ENCODE measurements around the gene TARDBP.

Gene TARDBP

GRCh38 chr1:10979483-10979920, 33.0 kb upstream of the TARDBP start:
- Histone ChIP-seq H3K18ac (ENCODE audit: low read length) (no peak overlapping the region), H3K36me3 (ENCODE audit: control insufficient read depth, insufficient read depth, low read length) (no peaks in the 10 kb centered on the region), H3K23ac (ENCODE audit: low read length) (no peak overlapping the region), H2BK15ac (replicated peaks; ENCODE audit: low read depth) (no peak overlapping the region), H3K56ac (ENCODE audit: low read length) (no peak overlapping the region), H3K4me3 (ENCODE audit: low read length) (no peak overlapping the region), H2AK5ac (ENCODE audit: low read length) (no peak overlapping the region), H3K9ac (ENCODE audit: low read length) (no peak overlapping the region), H4K8ac (ENCODE audit: low read depth, low read length) (no peak overlapping the region), H3K27me3 (ENCODE audit: insufficient read depth, low read length, poor library complexity) (no peaks in the 10 kb centered on the region), H3K79me2 (ENCODE audit: control insufficient read depth, insufficient read depth, low read length) (no peaks in the 10 kb centered on the region), H3K27ac (ENCODE audit: low read depth, low read length) (no peak overlapping the region), H4K5ac (ENCODE audit: low read length) (no peak overlapping the region), H2BK120ac (ENCODE audit: low read depth, low read length) (no peak overlapping the region), H3K79me1 (ENCODE audit: low read length) (no peaks in the 10 kb centered on the region), H2BK5ac (ENCODE audit: low read length) (no peak overlapping the region), H3K4me1 (ENCODE audit: control insufficient read depth, low read depth, low read length) (peaks cover 3% of the 10 kb centered on the region), H3K4me2 (ENCODE audit: low read length) (no peak overlapping the region), H3K4ac (ENCODE audit: low read depth, low read length) (no peak overlapping the region)
- no peak for DNase-seq
- WGBS (ENCODE audit: extremely low coverage, insufficient coverage, low lambda C conversion rate): no CpG with 5 or more reads among the region's 13 CpGs

GRCh38 chr1:10980094-10980577, 32.3 kb upstream of the TARDBP start:
- peaks cover 3% of the 10 kb centered on the region for H3K4me1 ChIP-seq (ENCODE audit: control insufficient read depth, low read depth, low read length)
- peak overlapping the region; percentile 29 for H3K4me2 ChIP-seq (ENCODE audit: low read length)
- no peaks in the 10 kb centered on the region for H3K27me3 ChIP-seq (ENCODE audit: insufficient read depth, low read length, poor library complexity)
- H3K9ac ChIP-seq (ENCODE audit: low read length): no peak overlapping the region
- peak overlapping the region; percentile 50 for H3K56ac ChIP-seq (ENCODE audit: low read length)
- no peak overlapping the region for H2AK5ac ChIP-seq (ENCODE audit: low read length)
- no peak overlapping the region for H2BK5ac ChIP-seq (ENCODE audit: low read length)
- no peak overlapping the region for H2BK15ac ChIP-seq (replicated peaks; ENCODE audit: low read depth)
- WGBS (ENCODE audit: extremely low coverage, insufficient coverage, low lambda C conversion rate): no CpG with 5 or more reads among the region's 15 CpGs
- no peak overlapping the region for H3K27ac ChIP-seq (ENCODE audit: low read depth, low read length)
- no peak overlapping the region for H3K4me3 ChIP-seq (ENCODE audit: low read length)
- no peak overlapping the region for H3K18ac ChIP-seq (ENCODE audit: low read length)
- H3K4ac ChIP-seq (ENCODE audit: low read depth, low read length): no peak overlapping the region
- no peak overlapping the region for H2BK120ac ChIP-seq (ENCODE audit: low read depth, low read length)
- no peaks in the 10 kb centered on the region for H3K79me2 ChIP-seq (ENCODE audit: control insufficient read depth, insufficient read depth, low read length)
- H4K8ac ChIP-seq (ENCODE audit: low read depth, low read length): no peak overlapping the region
- H4K5ac ChIP-seq (ENCODE audit: low read length): no peak overlapping the region
- no peaks in the 10 kb centered on the region for H3K79me1 ChIP-seq (ENCODE audit: low read length)
- no peaks in the 10 kb centered on the region for H3K36me3 ChIP-seq (ENCODE audit: control insufficient read depth, insufficient read depth, low read length)
- peak; percentile 88 for DNase-seq
- H3K23ac ChIP-seq (ENCODE audit: low read length): no peak overlapping the region

GRCh38 chr1:10980841-10981727, 31.4 kb upstream of the TARDBP start:
- no peak overlapping the region for H3K23ac ChIP-seq (ENCODE audit: low read length)
- H2BK15ac ChIP-seq (replicated peaks; ENCODE audit: low read depth): no peak overlapping the region
- H3K4me1 ChIP-seq (ENCODE audit: control insufficient read depth, low read depth, low read length): peaks cover 3% of the 10 kb centered on the region
- H3K4me3 ChIP-seq (ENCODE audit: low read length): no peak overlapping the region
- no peak overlapping the region for H3K4ac ChIP-seq (ENCODE audit: low read depth, low read length)
- no peaks in the 10 kb centered on the region for H3K79me2 ChIP-seq (ENCODE audit: control insufficient read depth, insufficient read depth, low read length)
- no peak overlapping the region for H3K18ac ChIP-seq (ENCODE audit: low read length)
- H3K9ac ChIP-seq (ENCODE audit: low read length): peak overlapping the region; percentile 19
- H2AK5ac ChIP-seq (ENCODE audit: low read length): no peak overlapping the region
- H3K56ac ChIP-seq (ENCODE audit: low read length): no peak overlapping the region
- H2BK5ac ChIP-seq (ENCODE audit: low read length): no peak overlapping the region
- no CpG with 5 or more reads among the region's 9 CpGs for WGBS (ENCODE audit: extremely low coverage, insufficient coverage, low lambda C conversion rate)
- H3K36me3 ChIP-seq (ENCODE audit: control insufficient read depth, insufficient read depth, low read length): no peaks in the 10 kb centered on the region
- H3K27ac ChIP-seq (ENCODE audit: low read depth, low read length): no peak overlapping the region
- no peak overlapping the region for H2BK120ac ChIP-seq (ENCODE audit: low read depth, low read length)
- H4K5ac ChIP-seq (ENCODE audit: low read length): no peak overlapping the region
- no peak overlapping the region for H3K4me2 ChIP-seq (ENCODE audit: low read length)
- H3K79me1 ChIP-seq (ENCODE audit: low read length): no peaks in the 10 kb centered on the region
- H4K8ac ChIP-seq (ENCODE audit: low read depth, low read length): no peak overlapping the region
- no peaks in the 10 kb centered on the region for H3K27me3 ChIP-seq (ENCODE audit: insufficient read depth, low read length, poor library complexity)
- DNase-seq: no peak

GRCh38 chr1:10986525-10986890, 25.9 kb upstream of the TARDBP start:
- Histone ChIP-seq H2BK120ac (ENCODE audit: low read depth, low read length) (no peak overlapping the region), H4K5ac (ENCODE audit: low read length) (no peak overlapping the region), H3K4me3 (ENCODE audit: low read length) (no peak overlapping the region), H3K4me2 (ENCODE audit: low read length) (no peak overlapping the region), H3K79me2 (ENCODE audit: control insufficient read depth, insufficient read depth, low read length) (no peaks in the 10 kb centered on the region), H3K4me1 (ENCODE audit: control insufficient read depth, low read depth, low read length) (no peaks in the 10 kb centered on the region), H2BK15ac (replicated peaks; ENCODE audit: low read depth) (no peak overlapping the region), H3K56ac (ENCODE audit: low read length) (no peak overlapping the region), H2AK5ac (ENCODE audit: low read length) (no peak overlapping the region), H4K8ac (ENCODE audit: low read depth, low read length) (no peak overlapping the region), H3K36me3 (ENCODE audit: control insufficient read depth, insufficient read depth, low read length) (no peaks in the 10 kb centered on the region), H3K23ac (ENCODE audit: low read length) (no peak overlapping the region), H2BK5ac (ENCODE audit: low read length) (no peak overlapping the region), H3K18ac (ENCODE audit: low read length) (no peak overlapping the region), H3K9ac (ENCODE audit: low read length) (no peak overlapping the region), H3K79me1 (ENCODE audit: low read length) (no peaks in the 10 kb centered on the region), H3K27ac (ENCODE audit: low read depth, low read length) (no peak overlapping the region), H3K4ac (ENCODE audit: low read depth, low read length) (no peak overlapping the region), H3K27me3 (ENCODE audit: insufficient read depth, low read length, poor library complexity) (no peaks in the 10 kb centered on the region)
- DNase-seq: no peak
- WGBS (ENCODE audit: extremely low coverage, insufficient coverage, low lambda C conversion rate): no CpG with 5 or more reads among the region's 7 CpGs

GRCh38 chr1:10987840-10988417, 24.5 kb upstream of the TARDBP start:
- Histone ChIP-seq H3K27ac (ENCODE audit: low read depth, low read length) (no peak overlapping the region), H2BK15ac (replicated peaks; ENCODE audit: low read depth) (no peak overlapping the region), H3K18ac (ENCODE audit: low read length) (no peak overlapping the region), H3K4me1 (ENCODE audit: control insufficient read depth, low read depth, low read length) (no peaks in the 10 kb centered on the region), H3K79me2 (ENCODE audit: control insufficient read depth, insufficient read depth, low read length) (no peaks in the 10 kb centered on the region), H3K23ac (ENCODE audit: low read length) (no peak overlapping the region), H3K79me1 (ENCODE audit: low read length) (no peaks in the 10 kb centered on the region), H3K4ac (ENCODE audit: low read depth, low read length) (no peak overlapping the region), H4K8ac (ENCODE audit: low read depth, low read length) (no peak overlapping the region), H2BK120ac (ENCODE audit: low read depth, low read length) (no peak overlapping the region), H3K36me3 (ENCODE audit: control insufficient read depth, insufficient read depth, low read length) (no peaks in the 10 kb centered on the region), H2BK5ac (ENCODE audit: low read length) (no peak overlapping the region), H3K27me3 (ENCODE audit: insufficient read depth, low read length, poor library complexity) (no peaks in the 10 kb centered on the region), H3K56ac (ENCODE audit: low read length) (no peak overlapping the region), H3K4me2 (ENCODE audit: low read length) (no peak overlapping the region), H3K9ac (ENCODE audit: low read length) (no peak overlapping the region), H2AK5ac (ENCODE audit: low read length) (no peak overlapping the region), H4K5ac (ENCODE audit: low read length) (no peak overlapping the region), H3K4me3 (ENCODE audit: low read length) (no peak overlapping the region)
- WGBS (ENCODE audit: extremely low coverage, insufficient coverage, low lambda C conversion rate): no CpG with 5 or more reads among the region's 4 CpGs
- no peak for DNase-seq

Measured in mesendoderm (in vitro differentiated cells).